DND-41 (cell line): ENCODE data around the gene SOCS4.

Source experiments
- ATAC-seq: fragments of 200-7000 bp; cut with Tn5 transposase; 3 replicates; pipeline ENCODE4 v1.9.1; 2021; ENCODE audit warnings: low read depth; ENCODE audit not compliant: insufficient read depth
- DNase-seq: peaks from one replicate; pipeline ENCODE4 v3.0.0-alpha.2; 2020
- H2AFZ ChIP-seq: 2 replicates; pipeline ENCODE4 v1.6.0; 2012; ENCODE audit warnings: low read depth, low read length
- H3K27ac ChIP-seq: 2 replicates; pipeline ENCODE4 v1.5.1; 2012; ENCODE audit warnings: low read length, inconsistent platforms
- H3K27me3 ChIP-seq: fragments of 200-600 bp; sonication (generic); 2 replicates; pipeline ENCODE4 v1.6.0; 2012; ENCODE audit warnings: low read length, mild to moderate bottlenecking, inconsistent platforms; ENCODE audit not compliant: insufficient read depth, poor library complexity
- H3K36me3 ChIP-seq: 2 replicates; pipeline ENCODE4 v1.5.1; 2012; ENCODE audit warnings: low read length, inconsistent platforms; ENCODE audit not compliant: insufficient read depth
- H3K4me1 ChIP-seq: 2 replicates; pipeline ENCODE4 v1.5.1; 2012; ENCODE audit warnings: mild to moderate bottlenecking, low read length; ENCODE audit not compliant: insufficient read depth
- H3K4me2 ChIP-seq: 2 replicates; pipeline ENCODE4 v1.6.0; 2012; ENCODE audit warnings: mild to moderate bottlenecking, moderate library complexity, low read length, inconsistent platforms; ENCODE audit not compliant: insufficient read depth
- H3K4me3 ChIP-seq, 2 experiments: fragments of 200-600 bp in 1 of 2; shearing (Covaris generic) in 1 of 2; 2 replicates each; pipeline ENCODE4 v1.5.1; 2012 to 2016; ENCODE audit warnings: inconsistent platforms in 2 of 2, low read length in 2 of 2, mild to moderate bottlenecking in 2 of 2, low read depth in 1 of 2, moderate library complexity in 1 of 2
- H3K79me2 ChIP-seq: 2 replicates; pipeline ENCODE4 v1.6.0; 2012; ENCODE audit warnings: low read length, inconsistent platforms; ENCODE audit not compliant: insufficient read depth
- H3K9ac ChIP-seq: 2 replicates; pipeline ENCODE4 v1.6.0; 2012; ENCODE audit warnings: low read depth, mild to moderate bottlenecking, inconsistent platforms, low read length, moderate library complexity
- H3K9me3 ChIP-seq: 2 replicates; pipeline ENCODE4 v1.5.1; 2012; ENCODE audit warnings: low read length, moderate library complexity, mild to moderate bottlenecking, inconsistent platforms; ENCODE audit not compliant: insufficient read depth, severe bottlenecking
- H4K20me1 ChIP-seq: 2 replicates; pipeline ENCODE4 v1.6.0; 2012; ENCODE audit warnings: low read length; ENCODE audit not compliant: insufficient read depth
- CTCF ChIP-seq: IDR thresholded peaks from 2 replicates; pipeline ENCODE4 v1.5.1; 2012; ENCODE audit warnings: borderline replicate concordance, low read length, moderate library complexity, mild to moderate bottlenecking; ENCODE audit not compliant: poor library complexity, severe bottlenecking; ENCODE audit errors: extremely low read depth
- EZH2 ChIP-seq: IDR thresholded peaks from 3 replicates; pipeline ENCODE4 v1.6.1; 2012; ENCODE audit warnings: borderline replicate concordance, low read depth, mild to moderate bottlenecking, moderate library complexity, low read length, inconsistent platforms; ENCODE audit not compliant: severe bottlenecking

Gene SOCS4

GRCh38 chr14:55038708-55039107 lies 11.7 kb downstream of the SOCS4 start:
- no peak overlapping the region for H2AFZ ChIP-seq
- no peak overlapping the region for H3K4me3 ChIP-seq
- no peak for DNase-seq
- H3K9ac ChIP-seq = no peak overlapping the region
- TF ChIP-seq EZH2 (no peak), CTCF (no peak)
- no peak overlapping the region for H3K27ac ChIP-seq
- H3K9me3 ChIP-seq = no peaks in the 10 kb centered on the region
- peaks cover 3% of the 10 kb centered on the region; the same call in 1 of the 2 replicates for H4K20me1 ChIP-seq
- no peaks in the 10 kb centered on the region for H3K4me1 ChIP-seq
- H3K27me3 ChIP-seq = no peaks in the 10 kb centered on the region
- peaks cover 56% of the 10 kb centered on the region for H3K79me2 ChIP-seq
- H3K36me3 ChIP-seq = peaks cover 56% of the 10 kb centered on the region
- no peak for ATAC-seq
- no peak overlapping the region for H3K4me2 ChIP-seq

GRCh38 chr14:55043528-55043927 lies 16.5 kb downstream of the SOCS4 start:
- Histone ChIP-seq H3K9ac (no peak overlapping the region), H3K4me1 (no peaks in the 10 kb centered on the region), H3K4me3 (no peak overlapping the region), H3K27me3 (no peaks in the 10 kb centered on the region), H4K20me1 (peaks cover 2% of the 10 kb centered on the region; the same call in 1 of the 2 replicates), H3K27ac (no peak overlapping the region), H3K79me2 (peaks cover 26% of the 10 kb centered on the region), H3K4me2 (no peak overlapping the region), H3K36me3 (peaks cover 38% of the 10 kb centered on the region), H3K9me3 (no peaks in the 10 kb centered on the region), H2AFZ (no peak overlapping the region)
- ATAC-seq (no peak), DNase-seq (no peak)
- TF ChIP-seq EZH2 (no peak), CTCF (no peak)

GRCh38 chr14:55045087-55045486 lies 18.1 kb downstream of the SOCS4 start:
- no peak for DNase-seq
- H3K4me3 ChIP-seq = no peak overlapping the region
- H3K4me1 ChIP-seq = no peaks in the 10 kb centered on the region; the same call in 1 of the 2 replicates
- H4K20me1 ChIP-seq = no peaks in the 10 kb centered on the region; the same call in 1 of the 2 replicates
- no peak overlapping the region for H3K9ac ChIP-seq
- no peak overlapping the region for H3K4me2 ChIP-seq
- no peak for TF ChIP-seq CTCF
- no peak for TF ChIP-seq EZH2
- H3K9me3 ChIP-seq = no peaks in the 10 kb centered on the region
- no peaks in the 10 kb centered on the region for H3K27me3 ChIP-seq
- no peak overlapping the region for H3K27ac ChIP-seq
- no peak overlapping the region for H2AFZ ChIP-seq
- ATAC-seq = no peak
- peaks cover 11% of the 10 kb centered on the region for H3K79me2 ChIP-seq
- H3K36me3 ChIP-seq = peaks cover 36% of the 10 kb centered on the region
